Endothelial cell of umbilical vein (primary cell): ENCODE data around the gene MT1M.

Experiments used
- EZH2 ChIP-seq: IDR thresholded peaks from 2 replicates; pipeline ENCODE4 v1.6.1; 2012; ENCODE audit warnings: borderline replicate concordance, low read depth, mild to moderate bottlenecking, moderate library complexity, low read length, inconsistent platforms; ENCODE audit not compliant: severe bottlenecking
- FOS ChIP-seq: IDR thresholded peaks from 2 replicates; pipeline ENCODE4 v1.6.1; 2011; ENCODE audit warnings: mild to moderate bottlenecking, low read length, moderate library complexity, borderline replicate concordance; ENCODE audit not compliant: insufficient read depth
- GATA2 ChIP-seq: IDR thresholded peaks from 2 replicates; pipeline ENCODE4 v1.7.0; 2011; ENCODE audit warnings: low read depth, mild to moderate bottlenecking, moderate library complexity, mixed read lengths, low read length; ENCODE audit not compliant: insufficient read length, insufficient read depth
- JUN ChIP-seq: IDR thresholded peaks from 2 replicates; pipeline ENCODE4 v1.6.1; 2011; ENCODE audit warnings: borderline replicate concordance, low read depth; ENCODE audit not compliant: insufficient read length, insufficient read depth
- MYC ChIP-seq: IDR thresholded peaks from one replicate; pipeline ENCODE4 v1.6.1; 2011; ENCODE audit warnings: mild to moderate bottlenecking, low read depth, low read length
- POLR2A ChIP-seq: IDR thresholded peaks from 2 replicates; pipeline ENCODE4 v1.6.1; 2012; ENCODE audit warnings: low read depth, mild to moderate bottlenecking, control low read depth, low read length
- POLR2AphosphoS5 ChIP-seq: IDR thresholded peaks from 2 replicates; pipeline ENCODE4 v1.6.1; 2012; ENCODE audit warnings: low read depth, mild to moderate bottlenecking, control low read depth, low read length, moderate library complexity; ENCODE audit not compliant: insufficient read depth
- TF ChIP-seq, protein P1 (sequence below), 2 donors: IDR thresholded peaks; 1 replicate in 1 of 2; 2 replicates in 1 of 2; pipeline ENCODE4 v1.5.1; 2011; ENCODE audit warnings: low read length in 2 of 2, mild to moderate bottlenecking in 2 of 2, moderate library complexity in 2 of 2, control low read depth in 1 of 2, inconsistent platforms in 1 of 2, low read depth in 1 of 2; ENCODE audit not compliant: insufficient read depth in 1 of 2; ENCODE audit errors: extremely low read depth in 1 of 2
- TF ChIP-seq, protein P2 (sequence below): IDR thresholded peaks from 2 replicates; pipeline ENCODE4 v1.6.1; 2011; ENCODE audit not compliant: insufficient read depth, insufficient read length

- TF ChIP-seq POLR2A, result no peak
- TF ChIP-seq, protein P1, sequence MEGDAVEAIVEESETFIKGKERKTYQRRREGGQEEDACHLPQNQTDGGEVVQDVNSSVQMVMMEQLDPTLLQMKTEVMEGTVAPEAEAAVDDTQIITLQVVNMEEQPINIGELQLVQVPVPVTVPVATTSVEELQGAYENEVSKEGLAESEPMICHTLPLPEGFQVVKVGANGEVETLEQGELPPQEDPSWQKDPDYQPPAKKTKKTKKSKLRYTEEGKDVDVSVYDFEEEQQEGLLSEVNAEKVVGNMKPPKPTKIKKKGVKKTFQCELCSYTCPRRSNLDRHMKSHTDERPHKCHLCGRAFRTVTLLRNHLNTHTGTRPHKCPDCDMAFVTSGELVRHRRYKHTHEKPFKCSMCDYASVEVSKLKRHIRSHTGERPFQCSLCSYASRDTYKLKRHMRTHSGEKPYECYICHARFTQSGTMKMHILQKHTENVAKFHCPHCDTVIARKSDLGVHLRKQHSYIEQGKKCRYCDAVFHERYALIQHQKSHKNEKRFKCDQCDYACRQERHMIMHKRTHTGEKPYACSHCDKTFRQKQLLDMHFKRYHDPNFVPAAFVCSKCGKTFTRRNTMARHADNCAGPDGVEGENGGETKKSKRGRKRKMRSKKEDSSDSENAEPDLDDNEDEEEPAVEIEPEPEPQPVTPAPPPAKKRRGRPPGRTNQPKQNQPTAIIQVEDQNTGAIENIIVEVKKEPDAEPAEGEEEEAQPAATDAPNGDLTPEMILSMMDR (IDR thresholded peaks at IDR 0.05; ENCODE audit: extremely low read depth in 1 of 2, insufficient read depth in 1 of 2, low read depth in 1 of 2, low read length in 2 of 2), result no peak
- TF ChIP-seq EZH2, result peak; percentile 26
- TF ChIP-seq, protein P2, sequence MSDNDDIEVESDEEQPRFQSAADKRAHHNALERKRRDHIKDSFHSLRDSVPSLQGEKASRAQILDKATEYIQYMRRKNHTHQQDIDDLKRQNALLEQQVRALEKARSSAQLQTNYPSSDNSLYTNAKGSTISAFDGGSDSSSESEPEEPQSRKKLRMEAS, result no peak
- no peak for TF ChIP-seq POLR2AphosphoS5
- no peak for TF ChIP-seq MYC
- no peak for TF ChIP-seq FOS
- TF ChIP-seq JUN, result no peak
- no peak for TF ChIP-seq GATA2
Measured at GRCh38 chr16:56643080-56643778, 10.8 kb downstream of the MT1M start.
